SK-N-SH (cell line): ENCODE measurements around the gene GPR183. TPM values are rescaled to one million over a fixed set of nuclear protein-coding genes. Genes with fewer than 3 reads are reported as not detected.

Source experiments
- CTCF ChIA-PET: fragments of 300-600, 350-600 bp; formaldehyde crosslinking; extraction: SDS; loops from one replicate; lab custom pipeline; 2021; lab: Yijun Ruan, JAX
- POLR2A ChIA-PET: fragments of 350-600 bp; sonication (Branson Sonifier 250); formaldehyde crosslinking; extraction: SDS; loops from one replicate; lab custom pipeline; 2020; ENCODE audit warnings: antibody characterized with exemption, inconsistent platforms; lab: Yijun Ruan, JAX
- DNase-seq: peaks from one replicate; pipeline ENCODE4 v3.0.0; 2012
- H2AFZ ChIP-seq: fragments of 200-600 bp; sonication (generic); 2 replicates; pipeline ENCODE4 v1.8.1; 2016; ENCODE audit warnings: antibody characterized with exemption, mild to moderate bottlenecking, low read depth
- H3F3A ChIP-seq: fragments of 200-600 bp; sonication (generic); replicated peaks from 2 replicates; pipeline ENCODE3; 2016; ENCODE audit warnings: antibody characterized with exemption, mild to moderate bottlenecking; ENCODE audit not compliant: insufficient read depth
- H3K27ac ChIP-seq, 2 experiments: fragments of 200-500 bp in 1 of 2; fragments of 200-600 bp in 1 of 2; sonication (Bioruptor generic) in 1 of 2; sonication (generic), shearing (Covaris generic) in 1 of 2; 2 replicates each; pipeline versions ENCODE4 v1.5.1 to v1.6.1; 2014 to 2016; ENCODE audit warnings: low read depth in 2 of 2, inconsistent platforms in 1 of 2, low read length in 1 of 2, mild to moderate bottlenecking in 1 of 2, mixed read lengths in 1 of 2
- H3K27me3 ChIP-seq: fragments of 200-600 bp; sonication (generic), shearing (Covaris generic); 2 replicates; pipeline ENCODE4 v1.6.1; 2016; ENCODE audit warnings: mixed run types; ENCODE audit not compliant: insufficient read depth
- H3K36me3 ChIP-seq, 2 experiments: fragments of 200-500 bp in 1 of 2; fragments of 200-600 bp in 1 of 2; sonication (Bioruptor generic) in 1 of 2; sonication (generic) in 1 of 2; replicated peaks in 1 of 2; 2 replicates each; pipeline versions ENCODE3 to v1.5.1; 2014 to 2016; ENCODE audit warnings: low read length in 1 of 2, mild to moderate bottlenecking in 1 of 2; ENCODE audit not compliant: insufficient read depth in 2 of 2, control insufficient read depth in 1 of 2
- H3K4me1 ChIP-seq, 2 experiments: fragments of 200-500 bp in 1 of 2; fragments of 200-600 bp in 1 of 2; sonication (Bioruptor generic) in 1 of 2; sonication (generic), shearing (Covaris generic) in 1 of 2; 2 replicates each; pipeline versions ENCODE4 v1.5.1 to v1.6.1; 2014 to 2016; ENCODE audit warnings: low read depth in 1 of 2, low read length in 1 of 2, mixed run types in 1 of 2; ENCODE audit not compliant: insufficient read depth in 2 of 2, control insufficient read depth in 1 of 2
- H3K4me2 ChIP-seq: fragments of 200-600 bp; sonication (generic), shearing (Covaris generic); 2 replicates; pipeline ENCODE4 v1.6.1; 2017; ENCODE audit warnings: mixed run types
- H3K4me3 ChIP-seq, 2 experiments: fragments of 200-500 bp in 1 of 2; fragments of 200-600 bp in 1 of 2; sonication (Bioruptor generic) in 1 of 2; sonication (generic), shearing (Covaris generic) in 1 of 2; 2 replicates each; pipeline versions ENCODE4 v1.5.1 to v1.8.1; 2014 to 2016; ENCODE audit warnings: low read depth in 2 of 2, inconsistent platforms in 1 of 2, low read length in 1 of 2, mild to moderate bottlenecking in 1 of 2, mixed read lengths in 1 of 2, moderate library complexity in 1 of 2
- H3K79me2 ChIP-seq: fragments of 200-600 bp; sonication (generic); 2 replicates; pipeline ENCODE4 v1.8.1; 2017; ENCODE audit warnings: mild to moderate bottlenecking; ENCODE audit not compliant: insufficient read depth
- H3K9ac ChIP-seq: fragments of 200-600 bp; sonication (generic); 2 replicates; pipeline ENCODE4 v1.6.1; 2017; ENCODE audit warnings: mixed run types
- H3K9me2 ChIP-seq: fragments of 200-600 bp; sonication (generic); 2 replicates; pipeline ENCODE4 v1.6.1; 2017; ENCODE audit warnings: mixed run types
- H3K9me3 ChIP-seq: fragments of 200-600 bp; sonication (generic); 2 replicates; pipeline ENCODE4 v1.6.1; 2017; ENCODE audit warnings: mixed run types, mild to moderate bottlenecking, moderate library complexity
- H4K20me1 ChIP-seq: fragments of 200-600 bp; sonication (generic); 2 replicates; pipeline ENCODE4 v1.6.1; 2017; ENCODE audit warnings: mild to moderate bottlenecking, mixed run types; ENCODE audit not compliant: insufficient read depth
- CTCF ChIP-seq: fragments of 200-600 bp; sonication (generic); IDR thresholded peaks from 2 replicates; pipeline ENCODE4 v1.6.1; 2017; ENCODE audit warnings: antibody characterized with exemption, mild to moderate bottlenecking, moderate library complexity
- ELF1 ChIP-seq: IDR thresholded peaks from 2 replicates; pipeline ENCODE4 v1.4.0; 2012
- FOSL2 ChIP-seq: IDR thresholded peaks from 2 replicates; pipeline ENCODE4 v1.4.0; 2012; ENCODE audit warnings: low read depth, mild to moderate bottlenecking, moderate library complexity, borderline replicate concordance
- GABPA ChIP-seq: IDR thresholded peaks from 2 replicates; pipeline ENCODE4 v1.4.0; 2012; ENCODE audit warnings: low read depth, mild to moderate bottlenecking
- JUND ChIP-seq: IDR thresholded peaks from 2 replicates; pipeline ENCODE4 v1.4.0; 2012
- MAX ChIP-seq: IDR thresholded peaks from 2 replicates; pipeline ENCODE4 v1.4.0; 2012; ENCODE audit warnings: low read depth
- MEF2A ChIP-seq: IDR thresholded peaks from 2 replicates; pipeline ENCODE4 v1.4.0; 2012; ENCODE audit warnings: low read depth, borderline replicate concordance
- NFIC ChIP-seq: IDR thresholded peaks from 2 replicates; pipeline ENCODE4 v1.4.0; 2012; ENCODE audit warnings: borderline replicate concordance
- NRF1 ChIP-seq: IDR thresholded peaks from 2 replicates; pipeline ENCODE4 v1.6.1; 2012; ENCODE audit warnings: low read depth, mild to moderate bottlenecking, low read length
- PBX3 ChIP-seq: IDR thresholded peaks from 2 replicates; pipeline ENCODE4; 2012
- POLR2AphosphoS5 ChIP-seq: IDR thresholded peaks from 2 replicates; pipeline ENCODE4 v1.6.1; 2012; ENCODE audit warnings: low read depth, low read length
- RCOR1 ChIP-seq: fragments of 150-350 bp; IDR thresholded peaks from 2 replicates; pipeline ENCODE4 v1.6.1; 2017; ENCODE audit warnings: antibody characterized with exemption, low read length
- REST ChIP-seq: IDR thresholded peaks from 2 replicates; pipeline ENCODE4 v1.6.1; 2012; ENCODE audit warnings: mild to moderate bottlenecking, low read depth, low read length, moderate library complexity
- RXRA ChIP-seq: IDR thresholded peaks from 2 replicates; pipeline ENCODE4 v1.4.0; 2012; ENCODE audit warnings: low read depth, mild to moderate bottlenecking, borderline replicate concordance
- SIN3A ChIP-seq: IDR thresholded peaks from 2 replicates; pipeline ENCODE4 v1.6.1; 2012; ENCODE audit warnings: low read depth, mild to moderate bottlenecking, low read length, moderate library complexity, borderline replicate concordance
- TAF1 ChIP-seq: IDR thresholded peaks from 2 replicates; pipeline ENCODE4 v1.6.1; 2012; ENCODE audit warnings: low read depth, mild to moderate bottlenecking, low read length, moderate library complexity, borderline replicate concordance
- TCF12 ChIP-seq: IDR thresholded peaks from 2 replicates; pipeline ENCODE4 v1.4.0; 2012
- TEAD4 ChIP-seq: IDR thresholded peaks from 2 replicates; pipeline ENCODE4 v1.4.0; 2012; ENCODE audit warnings: mild to moderate bottlenecking, borderline replicate concordance; ENCODE audit not compliant: insufficient read depth
- USF2 ChIP-seq: fragments of 150-350 bp; IDR thresholded peaks from 2 replicates; pipeline ENCODE4 v1.6.1; 2017; ENCODE audit warnings: antibody characterized with exemption, low read length, low read depth, borderline replicate concordance
- WGBS: methylation state at CpG from one replicate; pipeline ENCODE4 v1.1.6; 2017; ENCODE audit warnings: low lambda C conversion rate; 5-methylcytosine and 5-hydroxymethylcytosine counted together
- polyA plus RNA-seq, 3 experiments: library from polyadenylated mRNA; depleted of rRNA; stranded (reverse); fragments of >200 nt; gene quantifications; 2 replicates each; pipeline ENCODE4 v1.2.3, GENCODE V29; 2012

Gene GPR183
- polyA plus RNA-seq, 1 of the 3 experiments (the other 2 are of a cell fraction), result 0.07 TPM

- Histone ChIP-seq H3K27ac (no peak overlapping the region), H3K36me3 (peaks cover 7 to 8% of the 10 kb centered on the region in 2 experiments), H3K4me3 (no peak overlapping the region), H3F3A (no peaks in the 10 kb centered on the region), H3K9me3 (no peaks in the 10 kb centered on the region), H3K9me2 (no peaks in the 10 kb centered on the region), H4K20me1 (no peaks in the 10 kb centered on the region), H2AFZ (no peak overlapping the region), H3K4me2 (no peak overlapping the region)
- POLR2A ChIA-PET, result no interaction called here
- DNase-seq, result no peak
- 38% methylated on average over 1 of the region's 1 CpG for WGBS
- no peak for TF ChIP-seq FOSL2
- TF ChIP-seq NRF1, result no peak
- TF ChIP-seq MAX, result no peak
- TF ChIP-seq TEAD4, result no peak
- no peak for TF ChIP-seq POLR2AphosphoS5
- TF ChIP-seq REST, result no peak
- no peak for TF ChIP-seq CTCF
- TF ChIP-seq TAF1, result no peak
- TF ChIP-seq ELF1, result no peak
- no peak for TF ChIP-seq NFIC
- no peak for TF ChIP-seq PBX3
- no peak for TF ChIP-seq GABPA
- no peak for TF ChIP-seq RCOR1
- TF ChIP-seq SIN3A, result no peak
- TF ChIP-seq JUND, result no peak
- no peak for TF ChIP-seq RXRA
- TF ChIP-seq TCF12, result no peak
- TF ChIP-seq MEF2A, result no peak
- TF ChIP-seq USF2, result no peak
- TF ChIP-seq, all 33 proteins: peak for 0
- CTCF ChIA-PET, result no interaction called here
- H3K27me3 ChIP-seq, result no peaks in the 10 kb centered on the region
- no peak overlapping the region for H3K9ac ChIP-seq
- peaks cover 0 to 10% of the 10 kb centered on the region in 2 experiments; a peak in 2 of 4 replicates for H3K4me1 ChIP-seq
- no peaks in the 10 kb centered on the region for H3K79me2 ChIP-seq
These were observed 22.3 kb upstream of the GPR183 start for GRCh38 chr13:99329477-99329876.
